ENCODE data around the gene STN1.

Gene STN1
- total RNA-seq: 23.7 to 37.0 reads per million in 2 donors

- DNase-seq: peak; percentile 94
These were observed at the start of gene STN1 for GRCh38 chr10:103918053-103918846. Gene STN1 (minus strand): TSS chr10:103918184. CDS start chr10:103917594, 590 bp downstream.

GRCh38 chr10:103967448-103968071, 49.6 kb upstream of the STN1 start:
- no peak for DNase-seq

GRCh38 chr10:103966671-103967447, 48.9 kb upstream of the STN1 start, which contains the start of gene SLK:
Gene SLK (plus strand): TSS chr10:103967140. CDS start chr10:103967746, 606 bp downstream.
- peak; percentile 84 for DNase-seq

- DNase-seq: no peak
These were observed 42.1 kb upstream of the STN1 start for GRCh38 chr10:103960103-103960502.

GRCh38 chr10:103958996-103959395, 41.0 kb upstream of the STN1 start:
- no peak for DNase-seq

- no peak for DNase-seq
These were observed 36.6 kb upstream of the STN1 start for GRCh38 chr10:103954543-103954942.

- no peak for DNase-seq
These were observed 34.0 kb upstream of the STN1 start for GRCh38 chr10:103951942-103952341.

- DNase-seq: no peak
These were observed 33.2 kb upstream of the STN1 start for GRCh38 chr10:103951183-103951582.

- DNase-seq: no peak
These were observed 31.7 kb upstream of the STN1 start for GRCh38 chr10:103949728-103950127.

- DNase-seq: no peak
These were observed 30.0 kb upstream of the STN1 start for GRCh38 chr10:103947799-103948516.

GRCh38 chr10:103942866-103943265, 24.9 kb upstream of the STN1 start:
- no peak for DNase-seq

- DNase-seq: no peak
These were observed 23.8 kb upstream of the STN1 start for GRCh38 chr10:103941801-103942200.

- no peak for DNase-seq
These were observed 21.5 kb upstream of the STN1 start for GRCh38 chr10:103939522-103939921.

GRCh38 chr10:103936022-103936421, 18.0 kb upstream of the STN1 start:
- DNase-seq: no peak

GRCh38 chr10:103934308-103934707, 16.3 kb upstream of the STN1 start:
- no peak for DNase-seq

GRCh38 chr10:103933557-103934121, 15.7 kb upstream of the STN1 start:
- DNase-seq: no peak

- no peak for DNase-seq
These were observed 15.0 kb upstream of the STN1 start for GRCh38 chr10:103932971-103933370.

- DNase-seq: no peak
These were observed 14.3 kb upstream of the STN1 start for GRCh38 chr10:103932271-103932670.

- no peak for DNase-seq
These were observed 13.6 kb upstream of the STN1 start for GRCh38 chr10:103931603-103932002.

- DNase-seq: no peak
These were observed 12.9 kb upstream of the STN1 start for GRCh38 chr10:103930881-103931280.

- DNase-seq: no peak
These were observed 12.5 kb upstream of the STN1 start for GRCh38 chr10:103930449-103930848.

- DNase-seq: no peak
These were observed 11.5 kb upstream of the STN1 start for GRCh38 chr10:103929381-103929921.
